HG03558 (cell line): Measurements from ENCODE around the gene SLC1A1.
"Not testable (repeated sequence)": the region's sequence is repeated elsewhere in the genome, so short reads cannot be mapped to it uniquely, and the experiment has no call there.

Source experiments
- ATAC-seq: cut with Tn5 transposase; IDR thresholded peaks from one replicate; pipeline ENCODE4 v1.9.1; 2021; ENCODE audit warnings: moderate number of reproducible peaks; ENCODE audit not compliant: unreplicated experiment; ENCODE audit errors: extremely low read depth

Gene SLC1A1

DNA sequence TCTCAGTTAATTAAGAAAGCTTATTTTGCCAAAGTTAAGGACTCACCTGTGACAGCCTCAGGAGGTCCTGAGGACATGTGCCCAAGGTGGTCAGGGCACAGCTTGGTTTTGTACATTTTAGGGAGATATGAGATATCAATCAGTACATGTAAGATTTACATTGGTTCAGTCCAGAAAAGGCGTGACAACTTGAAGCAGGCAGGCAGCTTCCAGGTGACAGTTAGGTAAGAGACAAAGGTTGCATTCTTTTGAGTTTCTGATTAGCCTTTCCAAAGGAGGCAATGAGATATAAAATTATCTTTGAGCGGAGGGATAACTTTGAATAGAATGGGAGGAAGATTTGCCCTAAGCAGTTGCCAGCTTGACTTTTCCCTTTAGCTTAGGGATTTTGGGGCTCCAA is 47.8 kb downstream of the SLC1A1 start:
- ATAC-seq: no peak

DNA sequence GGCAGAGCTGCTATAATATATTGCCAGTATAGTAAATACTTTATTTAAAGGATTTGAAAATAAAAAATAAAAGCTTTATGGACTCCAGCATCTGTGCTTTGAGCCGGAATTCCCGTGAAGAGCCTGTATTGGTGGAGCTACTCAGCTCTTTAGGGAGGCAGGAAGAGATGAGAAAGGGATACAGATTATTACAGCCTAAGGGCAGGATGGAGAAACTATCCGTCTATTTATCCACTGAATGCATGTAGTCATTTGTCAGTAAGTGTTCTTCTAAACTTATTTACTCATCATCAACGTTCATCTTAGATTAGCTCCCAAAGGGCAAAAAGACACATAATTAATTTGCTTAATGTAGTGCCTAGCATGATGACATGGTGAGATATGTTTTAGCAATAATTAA is 48.4 kb downstream of the SLC1A1 start:
- no peak for ATAC-seq

DNA sequence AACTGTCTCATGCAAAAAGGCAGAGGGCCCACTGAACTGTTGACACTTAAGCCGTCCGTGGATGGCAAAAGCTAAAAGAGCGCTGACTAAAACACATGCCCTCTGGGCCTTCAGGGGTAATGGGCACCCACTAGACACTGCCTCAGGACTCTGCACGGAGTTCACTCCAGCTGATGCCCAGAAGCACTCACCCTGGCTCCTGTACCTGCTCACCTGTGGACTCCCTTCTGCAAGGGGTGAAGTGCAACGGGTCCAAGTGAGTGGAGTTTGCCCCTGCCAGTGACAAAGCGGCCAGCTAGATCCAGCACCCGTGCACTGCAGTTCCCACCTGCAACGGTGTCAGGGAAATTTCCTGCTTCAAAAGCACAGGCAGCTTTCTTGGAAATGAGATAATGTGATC is 50.2 kb downstream of the SLC1A1 start:
- no peak for ATAC-seq

DNA sequence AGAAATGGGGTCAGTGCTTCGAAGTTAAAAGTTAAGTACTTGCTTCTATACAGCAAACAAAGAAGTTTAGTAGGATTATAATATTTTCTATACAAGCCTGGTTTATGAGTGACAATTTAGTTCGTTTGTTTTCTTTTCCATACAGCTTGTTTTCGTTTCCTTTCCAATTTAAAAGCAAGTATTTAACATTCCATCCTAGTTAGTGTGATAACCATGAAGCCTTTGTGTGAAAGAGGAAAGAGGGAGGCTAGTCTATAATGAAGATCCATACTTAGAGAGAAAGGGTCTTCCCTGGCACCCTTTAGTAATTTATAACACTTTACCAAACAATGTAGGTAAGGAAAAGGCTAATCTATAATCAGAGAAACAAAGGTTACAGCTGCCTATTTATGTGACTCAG is 51.0 kb downstream of the SLC1A1 start:
- ATAC-seq: no peak

DNA sequence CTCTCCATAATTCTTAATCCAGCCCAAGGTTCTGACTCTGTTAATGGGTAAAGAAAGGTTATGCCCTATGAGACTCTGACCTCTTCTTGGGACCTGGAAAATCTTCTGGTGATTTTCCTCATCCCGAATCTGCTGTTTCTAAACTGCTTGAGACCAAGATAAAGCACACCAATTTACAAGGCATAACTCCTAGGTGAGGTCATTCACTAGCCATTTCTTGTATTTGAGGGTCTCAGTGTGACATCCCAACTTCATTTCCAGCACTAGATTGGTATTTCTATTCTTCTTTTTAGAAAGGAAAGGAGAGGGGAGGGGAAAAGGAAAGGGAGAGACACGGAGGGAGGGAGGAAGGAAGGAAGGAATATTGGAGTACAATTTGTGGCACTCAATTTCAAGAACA is 51.6 kb downstream of the SLC1A1 start:
- no peak for ATAC-seq

DNA sequence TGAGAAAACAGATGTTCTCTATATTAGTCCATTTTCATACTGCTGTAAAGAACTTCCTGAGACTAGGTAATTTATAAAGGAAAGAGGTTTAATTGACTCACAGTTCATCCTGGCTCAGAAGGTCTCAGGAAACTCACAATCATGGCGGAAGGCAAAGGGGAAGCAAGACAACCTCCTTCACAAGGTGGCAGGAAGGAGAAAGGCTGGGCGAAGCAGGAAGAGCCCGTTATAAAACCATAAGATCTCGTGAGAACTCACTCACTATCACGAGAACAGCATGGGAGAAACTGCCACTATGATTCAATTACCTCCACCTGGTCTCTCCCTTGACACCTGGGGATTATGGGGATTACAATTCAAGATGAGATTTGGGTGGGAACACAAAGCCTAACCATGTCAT is 54.4 kb downstream of the SLC1A1 start:
- ATAC-seq: not testable (repeated sequence)

DNA sequence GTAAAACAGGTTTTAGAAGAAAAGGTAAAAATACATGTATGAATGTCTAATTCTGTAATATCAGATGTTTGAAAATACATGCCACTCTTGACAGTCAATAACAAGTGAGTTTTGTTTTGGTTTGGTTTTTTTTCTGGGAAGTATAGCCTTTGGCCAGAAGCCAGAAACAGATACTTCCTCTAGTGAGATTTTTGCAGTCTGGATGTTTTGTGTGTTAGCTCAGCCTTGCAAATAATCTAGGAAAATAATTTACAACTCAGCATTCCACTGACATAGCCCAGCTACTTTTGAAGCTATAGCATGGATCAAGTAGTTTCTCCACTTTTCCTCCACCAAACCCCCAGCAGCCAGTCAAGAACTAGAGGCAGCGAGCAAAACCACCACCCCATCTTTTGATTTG is 56.7 kb downstream of the SLC1A1 start:
- ATAC-seq: no peak

DNA sequence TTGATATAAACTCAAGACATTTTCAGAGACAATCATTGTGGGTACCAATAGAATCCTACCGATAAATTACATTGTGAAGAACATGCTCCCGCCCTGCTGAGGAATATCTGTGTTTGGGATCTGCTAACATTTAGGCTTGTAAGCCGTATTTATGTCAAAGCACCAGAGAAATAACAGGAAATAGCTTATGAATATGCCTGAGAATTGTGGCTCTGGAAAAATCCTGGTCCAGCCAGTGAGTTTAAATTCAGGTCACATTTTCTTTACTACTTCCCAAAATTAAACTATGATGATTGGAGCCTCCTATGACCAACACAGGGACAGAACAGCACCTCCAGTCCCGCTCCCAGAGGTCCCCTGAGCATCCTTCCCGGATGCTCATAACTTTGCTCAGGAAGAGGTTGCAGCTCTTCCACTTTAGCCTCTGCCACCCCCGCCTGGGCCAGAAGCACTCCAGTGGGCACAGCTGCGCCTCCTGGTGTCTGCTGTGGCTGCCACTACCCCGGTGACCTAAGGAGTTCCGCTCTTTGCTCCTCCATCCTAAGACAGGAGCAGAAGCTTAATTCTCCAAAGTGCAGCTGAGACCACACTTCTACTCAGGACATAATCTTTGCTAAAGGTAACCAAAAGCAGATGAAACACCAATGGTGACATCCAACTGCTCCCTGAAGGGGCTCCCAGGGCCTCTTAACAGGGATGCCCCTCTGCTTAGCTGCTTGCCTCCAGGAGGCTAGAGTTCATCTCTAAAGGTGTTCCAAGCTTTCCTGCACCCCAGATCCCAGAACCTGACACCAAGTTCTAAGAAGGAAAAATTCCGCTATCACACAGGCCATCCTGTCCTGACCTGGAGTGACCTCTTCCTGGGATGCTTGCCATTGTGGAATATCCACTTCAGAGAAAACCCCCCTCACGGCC is 58.8 kb downstream of the SLC1A1 start:
- no peak for ATAC-seq

DNA sequence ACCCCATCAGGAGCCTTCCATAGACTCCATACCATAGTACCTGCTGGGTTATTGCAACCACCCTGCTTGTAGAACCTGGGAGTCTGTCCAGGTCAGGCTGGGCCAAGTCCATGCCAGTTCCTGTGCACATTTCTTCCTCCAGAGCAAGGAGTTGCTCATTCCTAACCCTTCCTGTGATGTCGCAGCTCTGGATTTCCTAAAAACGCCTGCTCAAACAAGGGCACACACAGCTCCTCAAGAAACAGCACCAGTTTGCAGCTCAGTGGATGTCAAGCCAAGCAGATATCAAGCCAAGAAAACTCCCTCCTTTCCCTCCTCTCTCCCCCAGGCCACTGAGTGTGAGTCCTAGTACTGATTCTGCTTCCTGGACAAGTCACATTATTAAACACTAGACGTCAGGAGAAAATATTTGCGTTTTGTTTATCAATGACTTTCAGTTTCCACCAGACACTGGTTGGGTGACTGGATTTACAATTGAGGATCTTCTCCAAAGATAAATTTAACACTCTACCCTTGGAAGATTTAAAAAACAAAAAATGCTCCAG is 59.6 kb downstream of the SLC1A1 start:
- ATAC-seq: no peak

DNA sequence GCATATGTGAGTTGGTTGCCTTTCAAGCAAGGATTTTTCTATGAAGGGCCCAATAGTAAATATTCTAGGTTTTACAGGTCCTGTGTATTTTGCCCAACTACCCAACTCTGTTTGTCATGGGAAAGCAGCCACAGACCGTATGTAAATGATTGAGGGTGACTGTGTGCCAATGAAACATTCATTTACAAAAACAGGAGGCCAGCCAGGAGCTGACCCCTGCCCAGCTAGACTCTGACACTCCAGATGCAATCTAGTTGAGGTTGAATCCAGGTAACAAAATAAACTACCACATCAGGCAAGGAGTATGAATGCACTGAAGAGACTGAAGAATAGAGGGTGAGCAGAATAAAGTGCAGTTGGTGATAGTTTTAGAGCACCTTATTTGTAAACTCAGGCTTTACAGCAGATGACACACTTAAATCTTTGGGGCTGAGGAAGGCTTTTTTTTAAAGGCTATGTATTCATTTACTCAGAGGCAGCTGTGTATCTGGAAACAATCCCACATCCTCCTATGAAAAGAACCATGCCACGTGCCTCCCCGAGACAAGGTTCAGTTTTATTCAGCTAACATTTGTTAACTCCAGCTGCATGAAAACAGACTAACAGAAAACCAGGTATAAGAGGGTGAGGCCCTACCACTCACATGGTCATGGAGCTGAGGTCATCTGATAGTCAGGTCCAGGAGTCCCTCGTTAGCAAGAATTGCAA is 60.7 kb downstream of the SLC1A1 start:
- ATAC-seq: no peak

DNA sequence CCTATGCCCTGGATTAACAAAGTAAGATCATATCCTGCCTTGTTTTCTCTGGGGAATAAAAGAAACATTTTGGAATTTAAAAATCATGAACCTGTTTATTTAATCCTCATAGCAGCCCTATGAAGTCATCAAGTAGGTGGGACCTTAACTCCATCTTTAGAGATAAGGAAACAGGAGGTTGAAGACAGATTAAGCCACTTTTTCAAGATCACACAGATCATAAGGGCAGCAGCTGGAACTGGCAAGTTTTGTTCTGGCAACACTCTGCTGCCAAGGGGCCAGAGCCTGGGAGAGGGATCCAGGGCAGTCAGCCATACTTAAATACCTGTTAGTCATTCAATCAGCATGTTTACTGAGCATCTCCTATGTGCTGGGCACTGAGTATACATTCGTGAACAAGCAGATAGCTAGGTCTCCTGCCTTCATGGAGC is 63.7 kb downstream of the SLC1A1 start:
- no peak for ATAC-seq

DNA sequence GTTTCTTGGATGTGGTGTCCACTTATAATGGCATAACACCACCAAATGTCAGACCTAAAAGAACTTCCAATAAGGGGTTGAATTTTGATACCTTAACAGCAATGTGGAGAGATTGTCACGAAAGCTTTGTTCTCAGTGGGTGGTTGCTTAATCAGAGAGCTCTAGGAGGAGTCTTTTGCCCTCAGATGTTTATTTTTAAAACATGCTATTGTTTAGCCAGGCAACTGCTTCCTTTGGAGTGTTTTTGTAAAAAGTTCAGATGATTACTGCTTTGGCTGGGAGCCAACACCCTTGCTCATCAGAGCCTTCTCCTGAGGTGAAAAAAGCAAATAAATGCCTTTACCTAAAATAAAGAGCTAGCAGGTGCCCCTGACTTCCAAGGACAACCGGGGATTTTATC is 65.0 kb downstream of the SLC1A1 start:
- no peak for ATAC-seq

DNA sequence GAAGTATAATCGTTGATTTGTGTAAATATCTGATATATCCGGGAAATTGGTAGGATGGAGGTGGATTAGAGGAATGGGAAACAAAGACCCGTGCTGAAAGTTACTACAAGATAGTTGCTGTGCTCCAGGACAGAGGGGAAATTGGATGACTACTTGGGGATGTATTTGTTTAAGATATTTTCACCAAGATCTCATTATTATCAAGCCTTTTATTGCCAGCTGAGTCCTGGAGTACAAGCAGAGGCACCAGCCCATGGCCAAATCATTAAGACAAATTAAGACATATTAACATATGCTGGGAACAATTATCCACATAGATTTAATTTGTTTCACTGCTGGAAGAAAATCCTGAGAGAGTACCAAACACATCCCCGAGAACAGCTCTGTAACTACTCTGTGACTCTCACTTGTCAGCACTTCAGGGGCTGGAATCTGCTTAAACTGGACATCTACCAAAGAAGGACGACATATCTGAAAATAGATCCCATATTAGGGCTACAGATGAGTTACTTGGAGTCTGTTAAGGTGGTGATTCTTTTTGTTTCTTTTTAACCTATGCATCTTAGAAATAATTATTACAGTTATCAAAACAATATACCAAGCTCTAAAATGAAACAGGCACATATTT is 68.2 kb downstream of the SLC1A1 start:
- no peak for ATAC-seq

DNA sequence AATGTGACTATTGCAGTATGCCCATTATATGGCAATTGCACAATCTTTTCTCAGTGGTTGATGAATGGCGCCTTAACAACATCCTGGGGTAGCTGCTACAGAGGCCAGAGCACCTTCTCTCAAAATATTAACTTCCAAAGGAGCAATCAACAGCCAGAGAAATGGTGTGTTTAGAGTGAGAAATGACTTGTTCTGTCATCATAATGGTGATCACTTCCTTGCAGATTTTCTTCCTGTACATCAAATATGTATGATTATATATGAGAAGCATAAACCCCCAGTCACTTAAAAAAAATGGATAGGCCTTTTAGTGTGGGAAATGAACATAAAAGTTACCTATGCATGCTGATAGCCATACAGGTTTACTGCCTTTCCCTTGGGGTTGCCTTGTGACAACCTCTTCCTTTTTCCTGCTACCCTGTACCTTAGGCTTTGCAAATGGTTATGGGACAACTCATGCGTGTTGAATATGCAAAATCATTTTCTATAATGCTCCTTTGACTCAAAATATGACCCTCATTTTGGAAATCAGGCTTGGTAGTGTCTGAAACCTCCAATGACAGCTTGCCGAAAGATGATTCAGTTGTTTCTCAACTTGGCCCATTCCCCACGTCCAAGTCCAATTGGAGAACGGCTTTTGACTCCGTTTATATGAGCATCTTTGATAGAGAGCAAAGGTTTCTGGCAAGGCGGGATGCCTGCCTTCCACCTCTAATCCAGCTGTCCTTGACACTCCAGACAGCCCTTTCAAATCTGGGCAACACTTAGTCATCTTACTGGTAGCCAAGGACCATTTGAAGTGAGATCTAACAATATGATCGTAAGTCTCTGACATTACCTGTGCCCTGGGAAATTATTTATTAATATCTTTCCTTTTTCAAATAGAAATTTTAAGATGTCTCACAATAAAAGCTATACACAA is 69.3 kb downstream of the SLC1A1 start:
- peak; percentile 80 for ATAC-seq

DNA sequence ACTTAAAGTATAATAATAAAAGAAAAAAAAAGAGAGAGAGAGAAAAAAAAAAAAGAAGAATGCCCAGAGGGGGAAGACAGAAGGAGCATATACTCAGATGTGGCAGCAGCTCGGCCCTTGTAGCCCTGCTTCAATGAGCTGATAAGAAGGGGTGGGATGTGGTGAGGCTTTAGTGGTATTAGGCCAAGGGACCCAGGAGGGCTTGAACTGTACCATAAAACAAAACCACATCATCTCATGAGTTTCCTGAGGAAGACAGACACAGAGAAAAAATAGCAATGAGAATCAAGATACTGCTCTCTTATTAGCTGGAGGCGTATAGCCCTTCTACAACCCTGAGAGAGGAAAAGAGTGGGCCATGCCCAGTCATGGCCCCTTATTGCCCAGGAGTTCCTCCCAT is 72.8 kb downstream of the SLC1A1 start:
- ATAC-seq: no peak

DNA sequence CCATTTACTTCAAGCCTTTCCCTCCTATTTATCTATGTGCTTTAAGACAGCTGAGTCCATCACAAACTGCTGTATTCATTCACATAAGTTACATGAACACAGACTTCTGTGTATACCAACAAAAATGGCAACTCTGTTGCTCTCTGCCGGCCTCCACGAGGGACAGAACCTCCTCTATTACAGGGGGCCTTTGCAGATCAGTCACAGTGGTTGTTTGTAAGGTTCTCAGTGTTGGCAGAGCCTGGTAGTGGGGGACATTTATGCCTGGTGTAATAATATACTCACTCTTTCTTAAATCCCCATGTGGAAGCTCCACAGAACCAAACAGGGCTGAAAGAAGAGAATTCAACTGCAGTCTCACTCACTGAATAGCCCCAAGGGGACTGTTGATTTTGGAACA is 76.5 kb downstream of the SLC1A1 start:
- ATAC-seq: no peak

DNA sequence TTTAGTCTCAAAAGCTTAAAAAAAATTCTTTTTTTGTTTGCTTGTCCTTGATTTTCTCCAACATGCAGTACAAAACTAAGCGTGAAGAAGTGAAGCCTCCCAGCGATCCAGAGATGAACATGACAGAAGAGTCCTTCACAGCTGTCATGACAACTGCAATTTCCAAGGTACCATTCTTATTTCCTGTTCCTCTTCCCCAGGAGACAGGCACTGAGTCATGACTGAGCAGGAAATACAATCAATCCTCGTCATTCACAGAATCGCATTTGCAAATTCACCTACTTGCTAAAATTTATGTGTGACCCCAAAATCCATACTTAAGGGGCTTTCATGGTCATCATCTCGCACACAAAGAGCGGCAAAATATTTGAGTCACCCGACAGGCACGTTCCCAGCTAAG is 77.3 kb downstream of the SLC1A1 start:
- ATAC-seq: no peak

DNA sequence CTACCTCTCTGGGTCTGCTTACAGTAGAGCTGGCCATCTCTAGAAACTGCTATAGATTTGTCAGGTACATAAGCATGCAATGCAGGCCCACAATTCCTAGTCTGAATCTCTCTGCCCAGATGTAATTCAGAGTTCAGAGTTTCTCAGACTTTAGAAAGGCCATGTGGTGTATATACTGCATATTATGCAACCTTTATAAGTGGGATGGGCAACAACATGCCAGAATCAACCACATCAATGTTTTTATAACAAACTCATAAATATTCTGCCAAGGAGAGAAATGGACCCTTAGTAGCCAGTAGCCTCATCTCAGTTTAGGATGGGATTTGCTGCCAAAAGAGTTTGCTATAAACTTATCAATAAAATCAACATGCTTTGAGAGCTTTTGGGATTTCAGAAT is 78.8 kb downstream of the SLC1A1 start:
- no peak for ATAC-seq

DNA sequence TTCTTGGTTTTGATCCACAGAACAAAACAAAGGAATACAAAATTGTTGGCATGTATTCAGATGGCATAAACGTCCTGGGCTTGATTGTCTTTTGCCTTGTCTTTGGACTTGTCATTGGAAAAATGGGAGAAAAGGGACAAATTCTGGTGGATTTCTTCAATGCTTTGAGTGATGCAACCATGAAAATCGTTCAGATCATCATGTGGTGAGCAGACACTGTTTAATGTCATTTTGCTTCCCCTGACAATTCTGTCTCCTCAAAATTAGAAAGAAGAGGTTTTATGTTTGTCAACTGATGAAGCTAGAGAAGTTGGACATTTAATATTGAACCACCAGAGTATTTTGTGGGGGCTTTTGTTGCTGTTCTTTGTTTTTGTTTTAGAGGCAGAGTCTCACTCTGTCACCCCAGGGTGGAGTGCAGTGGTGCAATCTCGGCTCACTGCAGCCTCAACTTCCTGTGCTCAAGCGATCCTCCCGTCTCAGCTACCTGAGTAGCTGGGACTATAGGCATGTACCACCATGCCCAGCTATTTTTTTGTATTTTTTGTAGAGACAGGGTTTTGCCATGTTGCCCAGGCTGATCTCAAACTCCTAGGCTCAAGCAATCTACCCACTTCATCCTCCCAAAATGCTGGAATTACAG is 82.0 kb downstream of the SLC1A1 start:
- ATAC-seq: no peak
